Pancreas (tissue), 10 donors: Measurements from ENCODE around the gene MRPL28. TPM values are rescaled to one million over a fixed set of nuclear protein-coding genes. Genes with fewer than 3 reads are reported as not detected.

Experiments used
- ATAC-seq, 4 donors: fragments of 200-7000 bp; cut with Tn5 transposase; one replicate each; pipeline versions ENCODE4 v1.8.0 to v1.9.1; 2020; ENCODE audit warnings: mild to moderate bottlenecking in 4 of 4, moderate library complexity in 4 of 4
- DNase-seq, 6 donors: peaks; one replicate each; pipeline ENCODE4 v3.0.0-alpha.2; 2020
- FAIRE-seq: peaks from 2 replicates; lab custom pipeline; 2012; peaks lifted over from hg19 to GRCh38; lab: Jason Lieb, UNC
- H3K27ac ChIP-seq, 4 donors: fragments of 200-600 bp; sonication (generic); 1 replicate in 3 of 4; 2 replicates in 1 of 4; pipeline versions ENCODE4 v1.5.0 to v1.8.0; 2020
- H3K27me3 ChIP-seq, 4 donors: fragments of 200-600 bp; one replicate each; pipeline ENCODE4 v1.8.0; 2021
- H3K36me3 ChIP-seq, 3 donors: fragments of 200-600 bp; sonication (generic) in 1 of 3; one replicate each; pipeline versions ENCODE4 v1.5.0 to v1.8.0; 2020 to 2021
- H3K4me1 ChIP-seq, 3 donors: fragments of 200-600 bp; one replicate each; pipeline ENCODE4 v1.8.0; 2021
- H3K4me3 ChIP-seq, 4 donors: fragments of 200-600 bp; sonication (generic) in 2 of 4; one replicate each; pipeline versions ENCODE4 v1.5.0 to v1.8.0; 2020 to 2021
- H3K9me3 ChIP-seq, 4 donors: fragments of 200-600 bp; one replicate each; pipeline ENCODE4 v1.8.0; 2021
- CTCF ChIP-seq, 4 donors: fragments of 200-600 bp; sonication (generic) in 3 of 4; IDR thresholded peaks; one replicate each; pipeline versions ENCODE4 v1.5.0 to v1.8.0; 2021; ENCODE audit warnings: antibody characterized with exemption in 4 of 4
- WGBS, 2 donors: extraction: QIAGEN DNeasy Blood & Tissue Kit; methylation state at CpG; one replicate each; pipeline ENCODE4 v1.1.7; 2013; 5-methylcytosine and 5-hydroxymethylcytosine counted together
- intact Hi-C, 3 donors: fragments of 100-400 bp; cut with DNase I; formaldehyde crosslinking; loops; one replicate each; pipeline versions ENCODE4 v1.11.1 to v1.14.2; 2022
- polyA plus RNA-seq, 2 donors: library from polyadenylated mRNA; stranded (reverse); fragments of 200-250 nt; gene quantifications; one replicate each; pipeline ENCODE4 v1.2.3, GENCODE V29; 2013
- total RNA-seq, 6 donors: library from RNA; stranded (reverse); fragmentation: NEBNext Ultra II Directional in 4 of 6; extraction: Animal tissue kit (Norgen Biotek cat#: 25700) in 4 of 6; gene quantifications; one replicate each; pipeline versions ENCODE4 v1.2.1 to v1.2.4, GENCODE V29; 2021 to 2023
- donor health status: healthy with polysubstance abuse.
- donor health status: DM: no; HTN: no; CAD: no; lungs with moderate emphysema.
- donor health status: DM: no; HTN: no; CAD: no.
- donor health status: control.
- donor health status: control.
- donor health status: Bipolar disorder and iron deficiency.
- donor health status: DM: yes; HTN: yes; CAD: no.
- donor health status: DM: no; HTN: no; CAD: no.
- donor health status: DM: no; HTN: no; CAD: no.
- donor health status: DM: yes; HTN: yes; CAD: no.

Gene MRPL28
- total and polyA plus RNA-seq, 8 donors = 9.2 to 65.4 (median 20.5) TPM

- no peak for TF ChIP-seq CTCF (IDR thresholded peaks at IDR 0.05)
- intact Hi-C loops = no loop called here
- 14 to 15% methylated on average over 40 to 44 of the region's 44 CpGs for WGBS, 2 donors
- FAIRE-seq (no peak), DNase-seq (peak in 4 of 6 donors; percentile 35 to 84 (median 62)), ATAC-seq (peak; percentile 28 to 66 (median 57))
- Histone ChIP-seq H3K4me3 (peak overlapping the region in 3 of 4 donors; percentile 8 to 46 (median 27)), H3K9me3 (no peaks in the 10 kb centered on the region), H3K4me1 (peaks cover 0 to 11% (median 6%) of the 10 kb centered on the region in 3 donors), H3K27ac (no peak overlapping the region), H3K36me3 (peaks cover 5 to 17% (median 8%) of the 10 kb centered on the region in 3 donors), H3K27me3 (no peaks in the 10 kb centered on the region)
These were observed 387 bp downstream of the MRPL28 start for GRCh38 chr16:369866-370436.

GRCh38 chr16:369275-369865 lies 968 bp downstream of the MRPL28 start:
- TF ChIP-seq CTCF (IDR thresholded peaks at IDR 0.05) = no peak
- peaks cover 3 to 11% (median 8%) of the 10 kb centered on the region in 3 donors for H3K36me3 ChIP-seq
- DNase-seq (peak in 3 of 6 donors; percentile 22 to 78 (median 41)), FAIRE-seq (no peak), ATAC-seq (no peak)
- H3K4me1 ChIP-seq = peaks cover 0 to 11% (median 6%) of the 10 kb centered on the region in 3 donors
- 80 to 82% methylated on average over 20 of the region's 20 CpGs for WGBS, 2 donors
- no peak overlapping the region for H3K27ac ChIP-seq
- peak overlapping the region in 1 of 4 donors; percentile 46 for H3K4me3 ChIP-seq
- intact Hi-C loops = no loop called here
- H3K27me3 ChIP-seq = no peaks in the 10 kb centered on the region
- H3K9me3 ChIP-seq = no peaks in the 10 kb centered on the region

- FAIRE-seq (no peak), ATAC-seq (no peak), DNase-seq (peak in 3 of 6 donors; percentile 19 to 71 (median 36))
- no peaks in the 10 kb centered on the region for H3K27me3 ChIP-seq
- H3K27ac ChIP-seq = no peak overlapping the region
- peaks cover 3 to 8% (median 4%) of the 10 kb centered on the region in 3 donors for H3K36me3 ChIP-seq
- intact Hi-C loops = no loop called here
- H3K4me1 ChIP-seq = peaks cover 0 to 11% (median 6%) of the 10 kb centered on the region in 3 donors
- H3K4me3 ChIP-seq = no peak overlapping the region
- TF ChIP-seq CTCF (IDR thresholded peaks at IDR 0.05) = no peak
- 93 to 94% methylated on average over 26 to 29 of the region's 29 CpGs for WGBS, 2 donors
- H3K9me3 ChIP-seq = no peaks in the 10 kb centered on the region
These were observed 1.8 kb downstream of the MRPL28 start for GRCh38 chr16:368388-369158.

GRCh38 chr16:367333-367903 lies 2.9 kb downstream of the MRPL28 start:
- Histone ChIP-seq H3K27me3 (no peaks in the 10 kb centered on the region), H3K27ac (no peak overlapping the region), H3K4me1 (peaks cover 0 to 11% (median 6%) of the 10 kb centered on the region in 3 donors), H3K9me3 (no peaks in the 10 kb centered on the region), H3K36me3 (peaks cover 3 to 8% (median 4%) of the 10 kb centered on the region in 3 donors), H3K4me3 (no peak overlapping the region)
- peak in 1 of 6 donors; percentile 15 for DNase-seq
- WGBS, 2 donors = 94 to 97% methylated on average over 17 to 18 of the region's 18 CpGs
- no peak for FAIRE-seq
- no peak for ATAC-seq
- intact Hi-C loops = no loop called here
- TF ChIP-seq CTCF (IDR thresholded peaks at IDR 0.05) = no peak
